ENCODE data around the gene ABHD17A. TPM values are rescaled to one million over a fixed set of nuclear protein-coding genes. Genes with fewer than 3 reads are reported as not detected.

ABHD17A gene
- total RNA-seq, 1 experiment from 2014 or later, result 47.5 TPM

DNA sequence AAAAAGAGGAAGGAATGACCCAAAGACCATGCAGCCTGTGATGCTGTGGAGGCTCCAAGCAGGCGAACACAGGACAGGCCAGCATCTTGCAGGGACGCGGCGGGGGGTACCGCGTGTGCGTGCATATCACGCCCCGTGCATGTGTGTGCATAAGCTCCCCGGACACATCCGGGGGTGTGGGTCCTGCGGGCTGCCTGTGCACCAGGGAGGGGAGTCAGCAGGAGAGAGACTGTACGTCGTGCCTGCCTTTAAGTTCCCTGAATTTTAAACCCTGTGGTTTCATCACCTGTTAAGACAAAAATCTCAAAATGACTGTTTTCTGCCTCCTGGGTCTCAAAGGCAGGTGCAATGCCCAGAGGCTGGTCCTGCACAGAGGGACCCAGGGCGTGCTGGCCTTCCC lies 36.5 kb upstream of the ABHD17A start:
- no peak overlapping the region for H3K4me3 Mint-ChIP-seq
- H3K14ac ChIP-seq (ENCODE audit: insufficient read depth, low read length), result no peak overlapping the region
- no CpG with 5 or more reads among the region's 15 CpGs for WGBS (ENCODE audit: extremely low coverage, insufficient read length, low lambda C conversion rate)

More for the DNA sequence above, 36.5 kb upstream of the ABHD17A start:
- H2BK12ac ChIP-seq (ENCODE audit: insufficient read length, low read depth, low read length), result no peak overlapping the region
- no peak overlapping the region for H4K91ac ChIP-seq (ENCODE audit: insufficient read length, low read depth, low read length)
- no peaks in the 10 kb centered on the region for H3K23me2 ChIP-seq (ENCODE audit: insufficient read length, low read depth, low read length, poor library complexity, severe bottlenecking)
- no peaks in the 10 kb centered on the region for H3K79me2 ChIP-seq (ENCODE audit: insufficient read depth, low read length)
- H3K4me2 ChIP-seq (ENCODE audit: insufficient read depth, insufficient read length, low read length), result no peak overlapping the region
- H3K23ac ChIP-seq (ENCODE audit: insufficient read length, low read depth, low read length), result no peak overlapping the region
- Mint-ChIP-seq H3K36me3 (ENCODE audit: insufficient read depth in 1 of 3, low read depth in 3 of 3) (peaks cover 9 to 78% (median 58%) of the 10 kb centered on the region in 3 experiments; a peak in 6 of 7 replicates), H3K9me3 (no peaks in the 10 kb centered on the region), H3K4me1 (no peaks in the 10 kb centered on the region), H3K27ac (no peak overlapping the region), H3K27me3 (ENCODE audit: low read depth) (no peaks in the 10 kb centered on the region)
- TF ChIP-seq, protein P1, sequence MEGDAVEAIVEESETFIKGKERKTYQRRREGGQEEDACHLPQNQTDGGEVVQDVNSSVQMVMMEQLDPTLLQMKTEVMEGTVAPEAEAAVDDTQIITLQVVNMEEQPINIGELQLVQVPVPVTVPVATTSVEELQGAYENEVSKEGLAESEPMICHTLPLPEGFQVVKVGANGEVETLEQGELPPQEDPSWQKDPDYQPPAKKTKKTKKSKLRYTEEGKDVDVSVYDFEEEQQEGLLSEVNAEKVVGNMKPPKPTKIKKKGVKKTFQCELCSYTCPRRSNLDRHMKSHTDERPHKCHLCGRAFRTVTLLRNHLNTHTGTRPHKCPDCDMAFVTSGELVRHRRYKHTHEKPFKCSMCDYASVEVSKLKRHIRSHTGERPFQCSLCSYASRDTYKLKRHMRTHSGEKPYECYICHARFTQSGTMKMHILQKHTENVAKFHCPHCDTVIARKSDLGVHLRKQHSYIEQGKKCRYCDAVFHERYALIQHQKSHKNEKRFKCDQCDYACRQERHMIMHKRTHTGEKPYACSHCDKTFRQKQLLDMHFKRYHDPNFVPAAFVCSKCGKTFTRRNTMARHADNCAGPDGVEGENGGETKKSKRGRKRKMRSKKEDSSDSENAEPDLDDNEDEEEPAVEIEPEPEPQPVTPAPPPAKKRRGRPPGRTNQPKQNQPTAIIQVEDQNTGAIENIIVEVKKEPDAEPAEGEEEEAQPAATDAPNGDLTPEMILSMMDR (conservative IDR thresholded peaks at IDR 0.05), result no peak
- H2AK5ac ChIP-seq (ENCODE audit: insufficient read length, low read length), result no peak overlapping the region
- H3K4me1 ChIP-seq (ENCODE audit: insufficient read depth, low read length), result no peaks in the 10 kb centered on the region; the same call in 1 of the 2 replicates
- H3K27me3 ChIP-seq (ENCODE audit: insufficient read depth, low read length), result no peaks in the 10 kb centered on the region
- no peak overlapping the region for H2AFZ ChIP-seq (ENCODE audit: low read length)
- H3T11ph ChIP-seq (ENCODE audit: low read length), result no peak overlapping the region
- H3K56ac ChIP-seq (ENCODE audit: insufficient read length, low read depth, low read length), result no peak overlapping the region
- H4K20me1 ChIP-seq (ENCODE audit: control insufficient read depth, insufficient read depth, insufficient read length), result no peaks in the 10 kb centered on the region
- H3K9ac ChIP-seq (ENCODE audit: extremely low read depth, insufficient read length, low read length), result no peak overlapping the region
- no peak overlapping the region for H2BK120ac ChIP-seq (ENCODE audit: low read depth, low read length, poor library complexity, severe bottlenecking)
- no peak overlapping the region for H4K8ac ChIP-seq (replicated peaks; ENCODE audit: insufficient read length, low read depth, low read length)
- H2BK5ac ChIP-seq (ENCODE audit: insufficient read length, low read length), result no peak overlapping the region
- H3K18ac ChIP-seq (ENCODE audit: insufficient read length, low read depth, low read length), result no peak overlapping the region
- no peaks in the 10 kb centered on the region for H3K9me3 ChIP-seq (ENCODE audit: control insufficient read depth, low read depth, low read length)
- no peak overlapping the region for H3K27ac ChIP-seq (ENCODE audit: insufficient read length, low read depth, low read length)
- no peak overlapping the region for H3K4ac ChIP-seq (ENCODE audit: low read depth, low read length)
- no peak for DNase-seq
- no peak overlapping the region for H2BK15ac ChIP-seq (ENCODE audit: low read depth, low read length)
- no peak overlapping the region for H4K5ac ChIP-seq (ENCODE audit: insufficient read length, low read depth, low read length)
- H2BK20ac ChIP-seq (ENCODE audit: low read depth, low read length, poor library complexity, severe bottlenecking), result no peak overlapping the region
- H3K79me1 ChIP-seq (ENCODE audit: insufficient read depth, low read depth, low read length, poor library complexity, severe bottlenecking), result no peaks in the 10 kb centered on the region
